K562 (cell line): ENCODE results near the gene TLNRD1. TPM values are rescaled to one million over a fixed set of nuclear protein-coding genes. Genes with fewer than 3 reads are reported as not detected.
A peak's percentile ranks its signal among the peaks of the same experiment; 100 is the strongest.

ENCODE experiments used
- ATAC-seq: fragments of 200-7000 bp; cut with Tn5 transposase; 3 replicates; pipeline ENCODE4 v1.9.1; 2020; ENCODE audit warnings: moderate library complexity
- BruUV-seq: library from RNA; stranded (reverse); fragments of 400-500 nt; replicated peaks from 2 replicates; lab custom pipeline; 2021; lab: Mats Ljungman, UMichigan
- CTCF ChIA-PET: fragments of 300-600 bp; formaldehyde crosslinking; extraction: SDS; loops from one replicate; lab custom pipeline; 2021; ENCODE audit warnings: low intra/inter-chr PET ratio; lab: Yijun Ruan, JAX
- POLR2A ChIA-PET: fragments of 300-600, 350-650 bp; sonication (Branson Sonifier 250); formaldehyde crosslinking; extraction: SDS; loops from one replicate; lab custom pipeline; 2021; ENCODE audit warnings: antibody characterized with exemption, inconsistent platforms; lab: Yijun Ruan, JAX
- DNase-seq, 4 experiments: peaks; one replicate each; pipeline versions ENCODE4 v3.0.0 to v3.0.0-alpha.2; 2011 to 2018; ENCODE audit warnings: low spot score in 3 of 4, mixed read lengths in 3 of 4; ENCODE audit errors: extremely low read depth in 1 of 4
- FAIRE-seq: peaks from 2 replicates; lab custom pipeline; 2011; peaks lifted over from hg19 to GRCh38; lab: Jason Lieb, UNC
- H2AFZ ChIP-seq: 2 replicates; pipeline ENCODE4 v1.6.0; 2011; ENCODE audit warnings: low read depth, low read length, control low read depth, inconsistent platforms
- H3K27ac ChIP-seq: fragments of 200-600 bp; 3 replicates; pipeline ENCODE4 v1.8.0; 2011; ENCODE audit warnings: low read depth, mild to moderate bottlenecking, control low read depth, inconsistent platforms, low read length, moderate library complexity, mixed read lengths; ENCODE audit errors: extremely low read depth
- H3K27me3 ChIP-seq, 2 experiments: fragments of 300-600 bp in 1 of 2; 2 replicates in 1 of 2; 3 replicates in 1 of 2; pipeline versions ENCODE4 v1.6.0 to v1.8.0; 2011; ENCODE audit warnings: inconsistent platforms in 2 of 2, low read length in 2 of 2, mild to moderate bottlenecking in 1 of 2, mixed read lengths in 1 of 2, moderate library complexity in 1 of 2; ENCODE audit not compliant: control insufficient read depth in 2 of 2, insufficient read depth in 2 of 2
- H3K36me3 ChIP-seq: fragments of 300-600 bp; 3 replicates; pipeline ENCODE4 v1.8.0; 2011; ENCODE audit warnings: mild to moderate bottlenecking, low read length, inconsistent platforms; ENCODE audit not compliant: control insufficient read depth, insufficient read depth
- H3K4me1 ChIP-seq, 2 experiments: fragments of 200-600 bp in 1 of 2; replicated peaks in 1 of 2; 2 replicates in 1 of 2; 3 replicates in 1 of 2; pipeline versions ENCODE4 v1.5.1 to v1.8.0; 2011; ENCODE audit warnings: inconsistent platforms in 2 of 2, low read length in 2 of 2, mild to moderate bottlenecking in 1 of 2, mixed read lengths in 1 of 2, moderate library complexity in 1 of 2; ENCODE audit not compliant: control insufficient read depth in 2 of 2, insufficient read depth in 2 of 2
- H3K4me2 ChIP-seq: 2 replicates; pipeline ENCODE4 v1.6.1; 2011; ENCODE audit warnings: low read length, control low read depth, inconsistent platforms, mixed read lengths; ENCODE audit not compliant: insufficient read depth
- H3K4me3 ChIP-seq: fragments of 200-600 bp; sonication (generic), shearing (Covaris generic); 2 replicates; pipeline ENCODE4 v1.5.1; 2016; ENCODE audit warnings: control low read depth, inconsistent platforms
- H3K79me2 ChIP-seq: fragments of 200-600 bp; 3 replicates; pipeline ENCODE4 v1.8.0; 2011; ENCODE audit warnings: low read length, inconsistent platforms; ENCODE audit not compliant: control insufficient read depth, insufficient read depth
- H3K9ac ChIP-seq, 2 experiments: 2 replicates each; pipeline versions ENCODE4 v1.6.0 to v1.6.1; 2011; ENCODE audit warnings: low read depth in 2 of 2, low read length in 2 of 2, control low read depth in 1 of 2, inconsistent platforms in 1 of 2, mild to moderate bottlenecking in 1 of 2, mixed read lengths in 1 of 2; ENCODE audit not compliant: insufficient read depth in 1 of 2
- H3K9me1 ChIP-seq: one replicate; pipeline ENCODE4 v1.6.0; 2011; ENCODE audit warnings: inconsistent platforms, mild to moderate bottlenecking, low read length, moderate library complexity; ENCODE audit not compliant: control insufficient read depth, insufficient read depth
- H3K9me3 ChIP-seq: replicated peaks from 2 replicates; pipeline ENCODE4 v1.5.1; 2011; ENCODE audit warnings: low read depth, low read length, inconsistent platforms; ENCODE audit not compliant: control insufficient read depth, insufficient read depth
- H4K20me1 ChIP-seq: replicated peaks from 2 replicates; pipeline ENCODE4 v1.6.1; 2011; ENCODE audit warnings: low read length, inconsistent platforms, mixed read lengths; ENCODE audit not compliant: control insufficient read depth, insufficient read depth
- ARID2 ChIP-seq: fragments of 450-650 bp; IDR thresholded peaks from 2 replicates; pipeline ENCODE4 v1.6.1; 2017; ENCODE audit warnings: antibody characterized with exemption, mild to moderate bottlenecking
- COPS2 ChIP-seq: fragments of 450-650 bp; conservative IDR thresholded peaks from 2 replicates; pipeline ENCODE4 v1.6.1; 2016; ENCODE audit warnings: mild to moderate bottlenecking, moderate library complexity
- FOXM1 ChIP-seq, 2 experiments: fragments of 450-650 bp in 1 of 2; sonication (generic) in 1 of 2; formaldehyde crosslinking in 1 of 2; IDR thresholded peaks; 2 replicates each; pipeline versions ENCODE4 v1.6.1 to v1.9.0; 2017 to 2022; ENCODE audit warnings: low read depth in 2 of 2, mild to moderate bottlenecking in 2 of 2, missing genetic modification reagents in 1 of 2, moderate library complexity in 1 of 2
- FOXP1 ChIP-seq: sonication (generic); formaldehyde crosslinking; IDR thresholded peaks from 2 replicates; pipeline ENCODE4 v1.8.0; 2022; ENCODE audit warnings: mild to moderate bottlenecking, missing genetic modification reagents
- HCFC1 ChIP-seq: IDR thresholded peaks from 2 replicates; pipeline ENCODE4 v1.6.1; 2012; ENCODE audit warnings: low read depth, low read length, improper control_type of control experiment
- HDAC2 ChIP-seq: fragments of 450-650 bp; IDR thresholded peaks from 2 replicates; pipeline ENCODE4 v1.6.1; 2016; ENCODE audit warnings: mild to moderate bottlenecking
- HDGF ChIP-seq: fragments of 450-650 bp; IDR thresholded peaks from 2 replicates; pipeline ENCODE4 v1.6.1; 2016
- HIVEP1 ChIP-seq: fragments of 250-450 bp; sonication (Bioruptor Pico); IDR thresholded peaks from 2 replicates; pipeline ENCODE4 v1.4.0; 2020; ENCODE audit warnings: mild to moderate bottlenecking
- HMGN3 ChIP-seq: IDR thresholded peaks from 2 replicates; pipeline ENCODE4 v1.6.1; 2011; ENCODE audit warnings: borderline replicate concordance, low read depth, mild to moderate bottlenecking, mixed read lengths, low read length; ENCODE audit not compliant: insufficient read length; ENCODE audit errors: extremely low read depth
- HNRNPUL1 ChIP-seq: fragments of 200-400 bp; formaldehyde crosslinking; IDR thresholded peaks from 2 replicates; pipeline ENCODE4 v1.6.1; 2017; ENCODE audit warnings: low read length
- NR1H2 ChIP-seq: sonication (generic); formaldehyde crosslinking; IDR thresholded peaks from 2 replicates; pipeline ENCODE4 v1.4.0; 2020; ENCODE audit warnings: mild to moderate bottlenecking, missing genetic modification reagents
- PHB2 ChIP-seq: fragments of 450-650 bp; IDR thresholded peaks from 2 replicates; pipeline ENCODE4 v1.6.1; 2017; ENCODE audit warnings: low read depth
- RBM22 ChIP-seq: fragments of 200-400 bp; formaldehyde crosslinking; IDR thresholded peaks from 2 replicates; pipeline ENCODE4 v1.6.1; 2018; ENCODE audit warnings: low read length, low read depth; ENCODE audit not compliant: poor library complexity, severe bottlenecking
- SIX5 ChIP-seq, 2 experiments: IDR thresholded peaks; 2 replicates each; pipeline ENCODE4 v1.6.1; 2011; ENCODE audit warnings: low read length in 2 of 2, borderline replicate concordance in 1 of 2, low read depth in 1 of 2, mild to moderate bottlenecking in 1 of 2, moderate library complexity in 1 of 2; ENCODE audit not compliant: insufficient read depth in 1 of 2
- TAL1 ChIP-seq: fragments of 450-650 bp; IDR thresholded peaks from 2 replicates; pipeline ENCODE4 v1.6.1; 2016; ENCODE audit warnings: mild to moderate bottlenecking
- XRCC3 ChIP-seq: fragments of 450-650 bp; IDR thresholded peaks from 2 replicates; pipeline ENCODE4 v1.6.1; 2017; ENCODE audit warnings: mild to moderate bottlenecking, moderate library complexity
- ZBTB8A ChIP-seq: fragments of 450-650 bp; IDR thresholded peaks from 2 replicates; pipeline ENCODE4 v1.6.1; 2018; ENCODE audit warnings: mild to moderate bottlenecking, moderate library complexity; ENCODE audit not compliant: partially characterized antibody
- ZNF184 ChIP-seq: sonication (generic); formaldehyde crosslinking; IDR thresholded peaks from 2 replicates; pipeline ENCODE4 v1.5.0; 2020; ENCODE audit warnings: missing genetic modification reagents
- ZNF217 ChIP-seq: sonication (generic); formaldehyde crosslinking; IDR thresholded peaks from 2 replicates; pipeline ENCODE4 v1.8.0; 2022; ENCODE audit warnings: mild to moderate bottlenecking, missing genetic modification reagents
- ZNF644 ChIP-seq: fragments of 200-800 bp; sonication (Bioruptor generic); IDR thresholded peaks from 2 replicates; pipeline ENCODE4 v1.6.1; 2016; ENCODE audit warnings: low read depth, missing genetic modification characterization, missing compliant biosample characterization
- ZNF668 ChIP-seq: fragments of 250-450 bp; sonication (Bioruptor Pico); IDR thresholded peaks from 2 replicates; pipeline ENCODE4 v1.8.0; 2022; ENCODE audit warnings: mild to moderate bottlenecking, inconsistent platforms
- WGBS: fragments of 100-300 bp; shearing (Covaris generic); methylation state at CpG from one replicate; pipeline ENCODE4 v1.1.6; 2016; ENCODE audit warnings: low coverage, mixed read lengths; ENCODE audit not compliant: insufficient coverage; ENCODE audit errors: missing lambda C conversion rate; 5-methylcytosine and 5-hydroxymethylcytosine counted together
- in situ Hi-C: fragments of 300-500 bp; cut with MboI; formaldehyde crosslinking; loops from 4 replicates; pipeline ENCODE4 v1.15.0; 2018; ENCODE audit warnings: inconsistent platforms, mixed read lengths
- intact Hi-C: fragments of 100-400 bp; cut with micrococcal nuclease; formaldehyde crosslinking; loops from 2 replicates; pipeline ENCODE4 v1.14.2; 2022
- polyA plus RNA-seq, 8 experiments: library from polyadenylated mRNA; depleted of rRNA in 4 of 8; stranded (reverse) in 5 of 8; unstranded in 3 of 8; fragments of >200 nt; fragmentation: Nextera tagmentation in 2 of 8; fragmentation: Illumina TruSeq in 1 of 8; extraction: Ambion mirVana in 2 of 8; extraction: Trizol in 1 of 8; gene quantifications; 2 replicates each; pipeline versions ENCODE4 v1.2.1 to v1.2.3, GENCODE V29; 2011 to 2014; ENCODE audit warnings: inconsistent platforms in 1 of 8, missing spikeins in 1 of 8
- total RNA-seq, 7 experiments: library from RNA; depleted of rRNA in 6 of 7; stranded (reverse); fragments of >200 nt in 6 of 7; fragmentation: Illumina TruSeq in 2 of 7; extraction: Trizol in 2 of 7; gene quantifications; 2 replicates each; pipeline versions ENCODE4 v1.2.1 to v1.2.3, GENCODE V29; 2011 to 2021; ENCODE audit warnings: low replicate concordance in 1 of 7
- TF ChIP-seq, protein P1 (sequence below): fragments of 450-650 bp; formaldehyde crosslinking; IDR thresholded peaks from 2 replicates; pipeline ENCODE4 v1.4.0; 2022; ENCODE audit warnings: mild to moderate bottlenecking, moderate library complexity
- TF ChIP-seq, protein P2 (sequence below), 2 experiments: IDR thresholded peaks; 2 replicates each; pipeline ENCODE4 v1.6.1; 2011; ENCODE audit warnings: borderline replicate concordance in 1 of 2, control low read depth in 1 of 2, low read depth in 1 of 2, low read length in 1 of 2, mild to moderate bottlenecking in 1 of 2, mixed read lengths in 1 of 2, moderate library complexity in 1 of 2; ENCODE audit not compliant: insufficient read depth in 1 of 2, insufficient read length in 1 of 2, poor library complexity in 1 of 2, severe bottlenecking in 1 of 2; ENCODE audit errors: extremely low read depth in 1 of 2

Gene TLNRD1
- total and polyA plus RNA-seq, 9 of the 15 experiments (the other 6 are each of a cell fraction or from before 2014, with no cell fraction given) = 1.1 to 33.1 (median 5.7) TPM

DNA sequence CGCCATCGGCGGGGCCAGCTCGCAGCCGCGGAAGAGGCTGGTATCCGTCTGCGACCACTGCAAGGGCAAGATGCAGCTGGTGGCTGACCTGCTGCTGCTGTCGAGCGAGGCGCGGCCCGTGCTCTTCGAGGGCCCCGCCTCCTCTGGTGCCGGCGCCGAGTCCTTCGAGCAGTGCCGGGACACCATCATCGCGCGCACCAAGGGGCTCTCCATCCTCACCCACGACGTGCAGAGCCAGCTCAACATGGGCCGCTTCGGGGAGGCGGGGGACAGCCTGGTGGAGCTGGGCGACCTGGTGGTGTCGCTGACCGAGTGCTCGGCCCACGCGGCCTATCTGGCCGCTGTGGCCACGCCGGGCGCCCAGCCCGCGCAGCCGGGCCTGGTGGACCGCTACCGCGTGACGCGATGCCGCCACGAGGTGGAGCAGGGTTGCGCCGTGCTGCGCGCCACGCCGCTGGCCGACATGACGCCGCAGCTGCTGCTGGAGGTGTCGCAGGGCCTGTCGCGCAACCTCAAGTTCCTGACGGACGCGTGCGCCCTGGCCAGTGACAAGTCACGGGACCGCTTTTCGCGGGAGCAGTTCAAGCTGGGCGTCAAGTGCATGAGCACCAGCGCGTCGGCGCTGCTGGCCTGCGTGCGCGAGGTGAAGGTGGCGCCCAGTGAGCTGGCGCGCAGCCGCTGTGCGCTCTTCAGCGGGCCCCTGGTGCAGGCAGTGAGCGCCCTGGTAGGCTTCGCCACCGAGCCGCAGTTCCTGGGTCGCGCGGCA, 1.8 kb downstream of the TLNRD1 start:
- H3K27me3 ChIP-seq = no peaks in the 10 kb centered on the region
- TF ChIP-seq ZNF184 (CRISPR knock-in tag) = no peak
- TF ChIP-seq ZNF668 (CRISPR knock-in tag) = no peak
- no peak for TF ChIP-seq HIVEP1
- no peak for TF ChIP-seq HDAC2
- TF ChIP-seq NR1H2 (CRISPR knock-in tag) = no peak
- no peak for TF ChIP-seq ZBTB8A
- no peak for TF ChIP-seq HDGF
- TF ChIP-seq FOXM1 (IDR thresholded peaks at IDR 0.05; ENCODE audit: low read depth) = no peak
- no peak for TF ChIP-seq FOXM1 (CRISPR knock-in tag; IDR thresholded peaks at IDR 0.05; ENCODE audit: low read depth)
- no peak for TF ChIP-seq COPS2
- TF ChIP-seq, protein P1, sequence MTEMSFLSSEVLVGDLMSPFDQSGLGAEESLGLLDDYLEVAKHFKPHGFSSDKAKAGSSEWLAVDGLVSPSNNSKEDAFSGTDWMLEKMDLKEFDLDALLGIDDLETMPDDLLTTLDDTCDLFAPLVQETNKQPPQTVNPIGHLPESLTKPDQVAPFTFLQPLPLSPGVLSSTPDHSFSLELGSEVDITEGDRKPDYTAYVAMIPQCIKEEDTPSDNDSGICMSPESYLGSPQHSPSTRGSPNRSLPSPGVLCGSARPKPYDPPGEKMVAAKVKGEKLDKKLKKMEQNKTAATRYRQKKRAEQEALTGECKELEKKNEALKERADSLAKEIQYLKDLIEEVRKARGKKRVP (CRISPR knock-in tag) = no peak
- no peak for TF ChIP-seq ZNF217 (CRISPR knock-in tag)
- no peak for TF ChIP-seq PHB2
- TF ChIP-seq ARID2 = no peak
- TF ChIP-seq FOXP1 (CRISPR knock-in tag) = no peak
- TF ChIP-seq HNRNPUL1 = no peak
- TF ChIP-seq XRCC3 = no peak
- peak; percentile 25 for TF ChIP-seq RBM22
- TF ChIP-seq HCFC1 = no peak
- TF ChIP-seq, protein P2, sequence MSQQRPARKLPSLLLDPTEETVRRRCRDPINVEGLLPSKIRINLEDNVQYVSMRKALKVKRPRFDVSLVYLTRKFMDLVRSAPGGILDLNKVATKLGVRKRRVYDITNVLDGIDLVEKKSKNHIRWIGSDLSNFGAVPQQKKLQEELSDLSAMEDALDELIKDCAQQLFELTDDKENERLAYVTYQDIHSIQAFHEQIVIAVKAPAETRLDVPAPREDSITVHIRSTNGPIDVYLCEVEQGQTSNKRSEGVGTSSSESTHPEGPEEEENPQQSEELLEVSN (IDR thresholded peaks at IDR 0.05; ENCODE audit: borderline replicate concordance in 1 of 2, extremely low read depth in 1 of 2, insufficient read depth in 1 of 2, insufficient read length in 1 of 2, low read depth in 1 of 2, low read length in 1 of 2, poor library complexity in 1 of 2, severe bottlenecking in 1 of 2) = peak in 1 of 2 experiments; percentile 4
- no peak for TF ChIP-seq TAL1
- no peak for TF ChIP-seq ZNF644 (tag)
- peak; percentile 25 for TF ChIP-seq HMGN3
- no peak for TF ChIP-seq SIX5 (IDR thresholded peaks at IDR 0.05; ENCODE audit: borderline replicate concordance in 1 of 2, insufficient read depth in 1 of 2, low read depth in 1 of 2, low read length in 2 of 2)

More for the DNA sequence above, 1.8 kb downstream of the TLNRD1 start:
- H3K9me1 ChIP-seq = no peaks in the 10 kb centered on the region
- no TSS peak for BruUV-seq
- FAIRE-seq = no peak
- WGBS = 95% methylated on average over 40 of the region's 89 CpGs
- in situ Hi-C loops (no loop called here), intact Hi-C loops (no loop called here)
- no peak for DNase-seq
- H4K20me1 ChIP-seq = no peaks in the 10 kb centered on the region
- no peak overlapping the region; the same call in 1 of the 2 replicates for H3K4me3 ChIP-seq
- no peak for ATAC-seq
- H3K9ac ChIP-seq = no peak overlapping the region
- H3K4me2 ChIP-seq = no peak overlapping the region
- H3K9me3 ChIP-seq = no peaks in the 10 kb centered on the region
- ChIA-PET CTCF (no interaction called here), POLR2A (interaction anchor here (0.6 to 0.7 kb wide), 2 partner anchors 21 to 1711 kb away, joined by 3 to 4 read pairs; no protein-coding TSS in a partner anchor)
- H3K4me1 ChIP-seq = peaks cover 12 to 31% of the 10 kb centered on the region in 2 experiments
- peaks cover 13% of the 10 kb centered on the region; the same call in 1 of the 3 replicates for H3K36me3 ChIP-seq
- H2AFZ ChIP-seq = no peak overlapping the region
- H3K79me2 ChIP-seq = peaks cover 43% of the 10 kb centered on the region
- H3K27ac ChIP-seq = no peak overlapping the region
